T-helper 22 cell (primary cell): Measurements from ENCODE around the gene CDC14A.

Source experiments
- DNase-seq: peaks from one replicate; pipeline ENCODE4 v3.0.0-alpha.2; 2020; ENCODE audit warnings: low read depth

CDC14A gene

GRCh38 chr1:100538913-100539835, 186.9 kb downstream of the CDC14A start:
- DNase-seq, result no peak

- no peak for DNase-seq
These were observed 187.7 kb downstream of the CDC14A start for GRCh38 chr1:100539836-100540536.

DNA sequence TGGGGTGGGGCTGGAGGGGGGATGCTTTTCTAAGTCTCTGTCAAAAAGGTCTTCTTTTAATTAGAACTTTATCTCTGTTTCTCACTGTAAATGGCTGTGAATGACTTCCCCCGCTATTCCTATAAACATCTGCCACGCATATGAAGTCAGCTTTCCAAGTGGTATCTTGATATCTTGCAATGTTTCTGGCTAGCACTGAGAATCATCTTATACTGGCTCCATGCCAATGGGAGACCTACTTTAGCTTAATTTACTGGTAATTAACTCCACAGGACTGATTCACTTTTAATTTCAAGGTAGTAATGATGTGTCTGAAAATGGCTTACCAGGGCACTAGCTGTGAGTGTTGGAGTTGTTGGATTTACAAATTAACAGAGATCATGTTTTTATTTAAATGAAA, 190.0 kb downstream of the CDC14A start:
- no peak for DNase-seq

- no peak for DNase-seq
These were observed 191.3 kb downstream of the CDC14A start for GRCh38 chr1:100543640-100544039.

DNA sequence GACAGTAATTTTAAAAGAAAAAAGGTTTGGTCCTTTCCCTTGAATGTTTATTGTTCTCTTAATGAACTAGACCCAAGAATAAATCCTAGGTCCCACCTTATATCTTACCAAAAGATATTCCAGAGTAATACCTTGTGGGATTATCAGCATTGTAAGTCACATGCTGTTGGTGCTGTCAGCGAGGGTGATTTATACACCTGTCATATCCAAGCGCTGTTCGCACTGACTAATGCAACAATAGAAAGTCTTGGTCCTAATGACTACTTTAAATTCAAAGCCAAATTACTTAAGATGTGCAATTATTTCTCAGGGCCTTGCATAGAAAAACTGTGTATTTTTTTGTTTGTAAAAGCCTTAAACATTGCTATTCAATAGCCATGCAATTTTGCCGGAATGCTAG, 192.5 kb downstream of the CDC14A start:
- no peak for DNase-seq

GRCh38 chr1:100545855-100546254, 193.5 kb downstream of the CDC14A start:
- DNase-seq, result no peak

GRCh38 chr1:100552031-100552430, 199.7 kb downstream of the CDC14A start:
- DNase-seq, result no peak

GRCh38 chr1:100552922-100553321, 200.6 kb downstream of the CDC14A start:
- no peak for DNase-seq

DNA sequence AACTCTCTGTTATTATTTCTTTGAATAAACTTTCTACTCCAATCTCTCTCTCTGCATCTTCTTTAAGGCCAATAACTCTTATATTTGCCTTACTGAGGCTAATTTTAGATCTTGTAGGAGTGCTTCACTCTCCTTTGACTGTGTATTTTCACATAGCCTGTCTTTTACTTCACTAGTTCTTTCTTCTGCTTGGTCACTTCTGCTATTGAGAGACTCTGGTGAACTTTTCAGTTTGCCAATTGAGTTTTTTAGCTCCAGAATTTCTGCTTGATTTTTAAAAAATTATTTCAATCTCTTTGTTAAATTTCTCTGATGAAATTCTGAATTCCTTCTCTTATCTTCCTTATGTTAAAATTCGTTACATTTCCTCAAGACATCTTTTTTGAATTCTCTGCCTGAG, 203.9 kb downstream of the CDC14A start:
- no peak for DNase-seq

- DNase-seq, result no peak
These were observed 204.8 kb downstream of the CDC14A start for GRCh38 chr1:100556925-100557605.

- no peak for DNase-seq
These were observed 205.3 kb downstream of the CDC14A start for GRCh38 chr1:100557606-100557953.

DNA sequence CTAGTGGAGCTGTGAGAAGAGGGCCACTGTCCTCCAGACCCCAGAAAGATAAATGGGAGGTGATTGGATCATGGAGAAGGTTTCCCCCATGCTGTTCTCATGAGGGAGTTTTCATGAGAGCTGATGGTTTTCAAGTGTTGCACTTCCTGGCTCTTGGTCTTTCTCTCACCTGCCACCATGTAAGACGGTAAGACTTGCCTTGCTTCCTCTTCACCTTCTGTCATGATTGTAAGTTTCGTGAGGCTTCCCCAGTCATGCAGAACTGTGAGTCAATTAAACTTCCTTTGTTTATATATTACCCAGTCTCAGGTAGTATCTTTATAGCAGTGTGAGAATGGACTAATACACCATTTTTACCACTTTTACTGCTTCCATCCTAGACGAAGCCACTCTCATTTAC, 213.2 kb downstream of the CDC14A start:
- DNase-seq, result no peak

- no peak for DNase-seq
These were observed 213.8 kb downstream of the CDC14A start for GRCh38 chr1:100565937-100566699.

DNA sequence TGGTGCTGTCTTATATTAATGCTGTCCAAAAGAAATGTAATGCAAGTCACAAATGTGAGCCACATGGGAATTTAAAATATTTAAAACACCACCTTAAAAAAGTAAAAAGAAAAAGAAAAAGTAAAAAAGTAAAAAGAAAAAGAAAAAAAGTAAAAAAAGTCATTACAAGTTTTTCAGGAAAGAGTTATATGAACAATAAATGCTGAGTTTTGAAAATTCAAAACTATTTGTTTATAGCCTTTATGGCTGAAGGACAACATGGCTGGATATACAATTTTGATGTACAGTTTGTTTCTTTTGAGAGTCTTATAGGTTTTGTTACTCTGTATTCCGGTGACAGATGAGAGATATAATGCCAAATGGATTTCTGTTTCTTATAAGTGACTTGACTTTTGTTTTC, 214.8 kb downstream of the CDC14A start:
- DNase-seq, result no peak
